GM12801 (cell line): Measurements from ENCODE around the gene CCNA2.

Source experiments
- TF ChIP-seq, protein P1 (sequence below): IDR thresholded peaks from one replicate; pipeline ENCODE4 v1.5.1; 2011; ENCODE audit warnings: control low read depth; ENCODE audit not compliant: insufficient read length; ENCODE audit errors: extremely low read depth

The CCNA2 gene

DNA sequence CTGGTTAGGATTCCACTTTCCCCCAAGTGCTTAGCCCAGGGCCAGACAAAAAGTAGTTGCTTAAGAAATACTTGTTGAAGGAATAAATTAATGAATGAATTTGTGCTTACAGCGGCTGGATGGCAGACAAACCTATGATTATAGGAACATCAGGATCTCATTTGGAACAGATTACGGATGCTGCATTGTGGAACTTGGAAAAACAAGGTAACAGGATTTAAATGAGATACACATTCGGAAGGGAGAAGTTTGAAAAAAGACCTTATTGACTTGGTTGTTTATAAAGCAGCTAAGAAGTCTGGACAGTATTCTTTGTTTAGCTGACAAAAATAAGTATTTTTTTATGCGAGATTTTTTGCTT is 22.0 kb downstream of the CCNA2 start:
- TF ChIP-seq, protein P1, sequence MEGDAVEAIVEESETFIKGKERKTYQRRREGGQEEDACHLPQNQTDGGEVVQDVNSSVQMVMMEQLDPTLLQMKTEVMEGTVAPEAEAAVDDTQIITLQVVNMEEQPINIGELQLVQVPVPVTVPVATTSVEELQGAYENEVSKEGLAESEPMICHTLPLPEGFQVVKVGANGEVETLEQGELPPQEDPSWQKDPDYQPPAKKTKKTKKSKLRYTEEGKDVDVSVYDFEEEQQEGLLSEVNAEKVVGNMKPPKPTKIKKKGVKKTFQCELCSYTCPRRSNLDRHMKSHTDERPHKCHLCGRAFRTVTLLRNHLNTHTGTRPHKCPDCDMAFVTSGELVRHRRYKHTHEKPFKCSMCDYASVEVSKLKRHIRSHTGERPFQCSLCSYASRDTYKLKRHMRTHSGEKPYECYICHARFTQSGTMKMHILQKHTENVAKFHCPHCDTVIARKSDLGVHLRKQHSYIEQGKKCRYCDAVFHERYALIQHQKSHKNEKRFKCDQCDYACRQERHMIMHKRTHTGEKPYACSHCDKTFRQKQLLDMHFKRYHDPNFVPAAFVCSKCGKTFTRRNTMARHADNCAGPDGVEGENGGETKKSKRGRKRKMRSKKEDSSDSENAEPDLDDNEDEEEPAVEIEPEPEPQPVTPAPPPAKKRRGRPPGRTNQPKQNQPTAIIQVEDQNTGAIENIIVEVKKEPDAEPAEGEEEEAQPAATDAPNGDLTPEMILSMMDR, result no peak

- TF ChIP-seq, protein P1, result no peak
Observed at GRCh38 chr4:121800961-121801714, 22.5 kb downstream of the CCNA2 start, which contains the start of gene EXOSC9. TSS of gene EXOSC9 (plus strand) at chr4:121801323. CDS start at chr4:121801425, 102 bp downstream.

DNA sequence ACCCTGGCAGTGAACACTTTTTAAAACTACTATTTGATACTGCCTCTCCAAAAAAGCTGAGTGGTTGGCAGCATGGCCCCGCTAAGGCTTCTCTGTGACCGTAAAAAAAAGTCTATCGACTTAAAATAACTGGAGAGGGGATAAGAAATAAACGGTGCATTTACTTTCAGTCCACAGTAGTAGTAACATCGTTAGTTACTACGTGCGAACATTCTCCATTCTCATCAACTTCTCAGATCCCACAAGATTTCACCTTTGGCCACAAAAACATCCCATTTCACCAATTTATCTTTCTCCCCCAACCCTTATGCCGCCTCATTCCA is 23.1 kb downstream of the CCNA2 start:
- TF ChIP-seq, protein P1, result no peak

GRCh38 chr4:121799867-121800501 is 23.7 kb downstream of the CCNA2 start:
- TF ChIP-seq, protein P1, result no peak

- TF ChIP-seq, protein P1, result no peak
Observed at GRCh38 chr4:121799208-121799823, 24.4 kb downstream of the CCNA2 start.

DNA sequence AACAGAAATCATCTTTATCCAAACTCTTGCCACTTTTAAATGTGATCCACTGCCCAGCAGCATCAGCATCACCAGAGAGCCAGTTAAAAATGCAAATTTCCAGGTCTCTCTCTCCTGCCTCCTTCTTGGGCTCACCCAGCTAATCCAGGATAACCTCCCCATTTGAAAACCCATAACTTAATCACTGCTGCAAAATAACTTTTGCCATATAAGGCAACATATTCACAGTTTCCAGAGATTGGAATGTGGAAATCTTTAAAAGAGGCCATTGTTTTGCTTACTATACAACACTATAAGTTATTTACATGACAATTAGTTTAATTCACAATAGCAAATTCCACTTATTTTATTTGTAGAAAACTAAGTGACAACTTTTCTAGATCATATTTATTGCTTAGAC is 27.4 kb downstream of the CCNA2 start:
- TF ChIP-seq, protein P1, result no peak

DNA sequence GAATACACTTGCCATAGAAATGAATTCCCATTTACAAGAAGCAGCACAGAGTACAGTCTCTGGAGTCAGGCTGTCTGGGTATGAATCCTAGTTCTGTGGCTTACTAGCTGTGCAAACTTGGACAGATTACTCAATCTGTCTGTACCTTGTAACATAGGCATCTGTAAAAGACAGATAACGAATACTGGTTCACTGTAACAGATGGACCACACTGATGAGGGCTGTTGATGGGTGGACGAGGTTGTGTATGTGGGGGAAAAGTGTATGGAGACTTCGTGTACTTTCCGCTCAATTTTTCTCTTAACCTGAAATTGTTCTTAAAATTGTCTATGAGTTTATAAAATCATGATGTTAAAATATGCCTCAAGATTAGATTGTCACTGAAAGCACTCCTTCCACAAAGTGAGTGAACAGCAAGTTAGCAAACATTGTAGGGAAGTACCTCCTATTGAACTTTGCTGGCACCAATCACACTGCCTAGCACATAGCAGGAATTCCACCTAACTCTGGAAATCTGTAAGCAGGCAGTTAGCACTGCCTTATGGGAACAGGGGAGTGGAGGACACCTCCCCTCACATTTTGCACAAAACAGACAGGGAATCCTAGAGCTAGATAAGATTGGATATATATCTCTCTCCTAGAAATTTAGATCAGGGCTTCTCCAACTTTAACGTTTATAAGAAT is 29.0 kb downstream of the CCNA2 start:
- TF ChIP-seq, protein P1, result no peak
